SK-N-SH (cell line): Measurements from ENCODE around the gene YARS2. TPM values are rescaled to one million over a fixed set of nuclear protein-coding genes. Genes with fewer than 3 reads are reported as not detected.

Source experiments
- CTCF ChIA-PET: fragments of 300-600, 350-600 bp; formaldehyde crosslinking; extraction: SDS; loops from one replicate; lab custom pipeline; 2021; lab: Yijun Ruan, JAX
- POLR2A ChIA-PET: fragments of 350-600 bp; sonication (Branson Sonifier 250); formaldehyde crosslinking; extraction: SDS; loops from one replicate; lab custom pipeline; 2020; ENCODE audit warnings: antibody characterized with exemption, inconsistent platforms; lab: Yijun Ruan, JAX
- DNase-seq: peaks from one replicate; pipeline ENCODE4 v3.0.0; 2012
- H2AFZ ChIP-seq: fragments of 200-600 bp; sonication (generic); 2 replicates; pipeline ENCODE4 v1.8.1; 2016; ENCODE audit warnings: antibody characterized with exemption, mild to moderate bottlenecking, low read depth
- H3F3A ChIP-seq: fragments of 200-600 bp; sonication (generic); replicated peaks from 2 replicates; pipeline ENCODE3; 2016; ENCODE audit warnings: antibody characterized with exemption, mild to moderate bottlenecking; ENCODE audit not compliant: insufficient read depth
- H3K27ac ChIP-seq, 2 experiments: fragments of 200-500 bp in 1 of 2; fragments of 200-600 bp in 1 of 2; sonication (Bioruptor generic) in 1 of 2; sonication (generic), shearing (Covaris generic) in 1 of 2; 2 replicates each; pipeline versions ENCODE4 v1.5.1 to v1.6.1; 2014 to 2016; ENCODE audit warnings: low read depth in 2 of 2, inconsistent platforms in 1 of 2, low read length in 1 of 2, mild to moderate bottlenecking in 1 of 2, mixed read lengths in 1 of 2
- H3K27me3 ChIP-seq: fragments of 200-600 bp; sonication (generic), shearing (Covaris generic); 2 replicates; pipeline ENCODE4 v1.6.1; 2016; ENCODE audit warnings: mixed run types; ENCODE audit not compliant: insufficient read depth
- H3K36me3 ChIP-seq, 2 experiments: fragments of 200-500 bp in 1 of 2; fragments of 200-600 bp in 1 of 2; sonication (Bioruptor generic) in 1 of 2; sonication (generic) in 1 of 2; replicated peaks in 1 of 2; 2 replicates each; pipeline versions ENCODE3 to v1.5.1; 2014 to 2016; ENCODE audit warnings: low read length in 1 of 2, mild to moderate bottlenecking in 1 of 2; ENCODE audit not compliant: insufficient read depth in 2 of 2, control insufficient read depth in 1 of 2
- H3K4me1 ChIP-seq, 2 experiments: fragments of 200-500 bp in 1 of 2; fragments of 200-600 bp in 1 of 2; sonication (Bioruptor generic) in 1 of 2; sonication (generic), shearing (Covaris generic) in 1 of 2; 2 replicates each; pipeline versions ENCODE4 v1.5.1 to v1.6.1; 2014 to 2016; ENCODE audit warnings: low read depth in 1 of 2, low read length in 1 of 2, mixed run types in 1 of 2; ENCODE audit not compliant: insufficient read depth in 2 of 2, control insufficient read depth in 1 of 2
- H3K4me2 ChIP-seq: fragments of 200-600 bp; sonication (generic), shearing (Covaris generic); 2 replicates; pipeline ENCODE4 v1.6.1; 2017; ENCODE audit warnings: mixed run types
- H3K4me3 ChIP-seq, 2 experiments: fragments of 200-500 bp in 1 of 2; fragments of 200-600 bp in 1 of 2; sonication (Bioruptor generic) in 1 of 2; sonication (generic), shearing (Covaris generic) in 1 of 2; 2 replicates each; pipeline versions ENCODE4 v1.5.1 to v1.8.1; 2014 to 2016; ENCODE audit warnings: low read depth in 2 of 2, inconsistent platforms in 1 of 2, low read length in 1 of 2, mild to moderate bottlenecking in 1 of 2, mixed read lengths in 1 of 2, moderate library complexity in 1 of 2
- H3K79me2 ChIP-seq: fragments of 200-600 bp; sonication (generic); 2 replicates; pipeline ENCODE4 v1.8.1; 2017; ENCODE audit warnings: mild to moderate bottlenecking; ENCODE audit not compliant: insufficient read depth
- H3K9ac ChIP-seq: fragments of 200-600 bp; sonication (generic); 2 replicates; pipeline ENCODE4 v1.6.1; 2017; ENCODE audit warnings: mixed run types
- H3K9me2 ChIP-seq: fragments of 200-600 bp; sonication (generic); 2 replicates; pipeline ENCODE4 v1.6.1; 2017; ENCODE audit warnings: mixed run types
- H3K9me3 ChIP-seq: fragments of 200-600 bp; sonication (generic); 2 replicates; pipeline ENCODE4 v1.6.1; 2017; ENCODE audit warnings: mixed run types, mild to moderate bottlenecking, moderate library complexity
- H4K20me1 ChIP-seq: fragments of 200-600 bp; sonication (generic); 2 replicates; pipeline ENCODE4 v1.6.1; 2017; ENCODE audit warnings: mild to moderate bottlenecking, mixed run types; ENCODE audit not compliant: insufficient read depth
- CHD2 ChIP-seq: fragments of 150-350 bp; IDR thresholded peaks from 2 replicates; pipeline ENCODE4 v1.6.1; 2018; ENCODE audit warnings: low read length; ENCODE audit not compliant: partially characterized antibody
- CTCF ChIP-seq: fragments of 200-600 bp; sonication (generic); IDR thresholded peaks from 2 replicates; pipeline ENCODE4 v1.6.1; 2017; ENCODE audit warnings: antibody characterized with exemption, mild to moderate bottlenecking, moderate library complexity
- MAX ChIP-seq: IDR thresholded peaks from 2 replicates; pipeline ENCODE4 v1.4.0; 2012; ENCODE audit warnings: low read depth
- MXI1 ChIP-seq: IDR thresholded peaks from 2 replicates; pipeline ENCODE4 v1.6.1; 2012; ENCODE audit warnings: mild to moderate bottlenecking, low read depth, low read length, improper control_type of control experiment
- RCOR1 ChIP-seq: fragments of 150-350 bp; IDR thresholded peaks from 2 replicates; pipeline ENCODE4 v1.6.1; 2017; ENCODE audit warnings: antibody characterized with exemption, low read length
- REST ChIP-seq: IDR thresholded peaks from 2 replicates; pipeline ENCODE4 v1.6.1; 2012; ENCODE audit warnings: mild to moderate bottlenecking, low read depth, low read length, moderate library complexity
- RFX5 ChIP-seq: IDR thresholded peaks from 2 replicates; pipeline ENCODE4 v1.6.1; 2012; ENCODE audit warnings: mild to moderate bottlenecking, improper control_type of control experiment, low read length
- SIN3A ChIP-seq: IDR thresholded peaks from 2 replicates; pipeline ENCODE4 v1.6.1; 2012; ENCODE audit warnings: low read depth, mild to moderate bottlenecking, low read length, moderate library complexity, borderline replicate concordance
- USF2 ChIP-seq: fragments of 150-350 bp; IDR thresholded peaks from 2 replicates; pipeline ENCODE4 v1.6.1; 2017; ENCODE audit warnings: antibody characterized with exemption, low read length, low read depth, borderline replicate concordance
- WGBS: methylation state at CpG from one replicate; pipeline ENCODE4 v1.1.6; 2017; ENCODE audit warnings: low lambda C conversion rate; 5-methylcytosine and 5-hydroxymethylcytosine counted together
- polyA plus RNA-seq, 3 experiments: library from polyadenylated mRNA; depleted of rRNA; stranded (reverse); fragments of >200 nt; gene quantifications; 2 replicates each; pipeline ENCODE4 v1.2.3, GENCODE V29; 2012

YARS2 gene
- polyA plus RNA-seq, 1 of the 3 experiments (the other 2 are of a cell fraction) = 14.3 TPM

GRCh38 chr12:32739279-32739678, 16.4 kb downstream of the YARS2 start (continued):
- TF ChIP-seq RFX5 = no peak
- TF ChIP-seq SIN3A = no peak
- TF ChIP-seq CHD2 = no peak

GRCh38 chr12:32737715-32738114, 18.0 kb downstream of the YARS2 start:
- H3K36me3 ChIP-seq = peaks cover 72 to 85% of the 10 kb centered on the region in 2 experiments

More at GRCh38 chr12:32737715-32738114, 18.0 kb downstream of the YARS2 start:
- no peak for DNase-seq
- no peak for TF ChIP-seq MAX
- no peak for TF ChIP-seq REST
- no peak for TF ChIP-seq RCOR1
- TF ChIP-seq USF2 = no peak
- no peak for TF ChIP-seq MXI1
- no peak for TF ChIP-seq CTCF
- no peaks in the 10 kb centered on the region for H3K9me3 ChIP-seq
- no peak overlapping the region for H3K9ac ChIP-seq
- no peaks in the 10 kb centered on the region for H3K27me3 ChIP-seq
- H3K27ac ChIP-seq = no peak overlapping the region
- no peak overlapping the region for H2AFZ ChIP-seq
- CTCF ChIA-PET = interaction anchor here (0.8 to 1.2 kb wide), 3 partner anchors 8 to 19 kb away, joined by 3 to 4 read pairs (median 4); partner anchors contain the start of gene YARS2
- no peak overlapping the region for H3K4me2 ChIP-seq
- H3K9me2 ChIP-seq = no peaks in the 10 kb centered on the region
- no peak overlapping the region for H3K4me3 ChIP-seq
- no peaks in the 10 kb centered on the region; a peak in 2 of 4 replicates for H3K4me1 ChIP-seq
- no peaks in the 10 kb centered on the region for H4K20me1 ChIP-seq
- peaks cover 7% of the 10 kb centered on the region; the same call in 1 of the 2 replicates for H3K79me2 ChIP-seq
- WGBS = 100% methylated on average over 2 of the region's 2 CpGs
- POLR2A ChIA-PET = no interaction called here
- H3F3A ChIP-seq = peaks cover 8% of the 10 kb centered on the region
